ENCODE data around the gene SLC22A12.
"Not testable (repeated sequence)": the region's sequence is repeated elsewhere in the genome, so short reads cannot be mapped to it uniquely, and the experiment has no call there.

Gene SLC22A12

GRCh38 chr11:64585150-64585549, 5.9 kb upstream of the SLC22A12 start:
- DNase-seq (ENCODE audit: low read depth, low spot score): no peak

DNA sequence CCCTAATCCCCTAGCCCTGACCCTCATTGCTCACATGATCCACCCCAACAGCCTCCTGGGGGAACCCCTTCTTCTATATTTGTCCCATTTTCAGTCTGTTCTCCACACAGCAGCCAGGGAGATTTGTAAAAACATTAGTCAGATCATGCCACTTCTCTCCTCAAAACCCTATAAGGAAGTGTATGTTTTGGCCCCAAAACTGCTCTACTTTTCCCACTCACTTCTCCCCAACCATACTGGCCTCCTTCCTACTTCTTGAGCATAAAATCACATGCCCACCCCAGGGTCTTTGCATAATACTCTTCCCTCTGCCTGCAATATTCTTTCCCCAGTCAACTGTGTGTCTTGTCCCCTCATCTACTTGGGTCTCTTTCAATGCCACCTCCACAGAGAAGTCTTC, 4.7 kb upstream of the SLC22A12 start:
- DNase-seq (ENCODE audit: low read depth, low spot score): no peak

DNA sequence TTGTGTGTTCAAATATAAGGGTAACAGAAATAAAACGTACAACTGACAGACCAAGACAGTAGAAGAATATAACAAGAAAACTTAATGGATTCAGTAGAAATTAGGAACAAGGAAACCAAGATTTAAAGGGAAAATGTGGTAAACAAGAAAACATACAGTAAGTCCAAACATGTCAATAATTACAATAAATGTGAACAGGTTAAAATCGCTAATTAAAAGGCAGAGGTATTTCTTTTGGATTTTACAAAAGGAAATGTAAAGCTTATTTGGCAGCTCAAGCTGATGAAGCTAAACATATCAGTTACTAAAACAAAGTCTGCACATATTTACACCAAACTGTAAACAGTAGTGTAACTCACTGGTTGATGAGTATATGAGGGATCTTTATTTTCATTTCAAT, 2.3 kb upstream of the SLC22A12 start:
- no peak for DNase-seq (ENCODE audit: low read depth, low spot score)

- DNase-seq (ENCODE audit: low read depth, low spot score): no peak
These were observed 525 bp downstream of the SLC22A12 start for GRCh38 chr11:64591257-64592233.

- no peak for DNase-seq (ENCODE audit: low read depth, low spot score)
These were observed 1.2 kb downstream of the SLC22A12 start for GRCh38 chr11:64592234-64592615.

DNA sequence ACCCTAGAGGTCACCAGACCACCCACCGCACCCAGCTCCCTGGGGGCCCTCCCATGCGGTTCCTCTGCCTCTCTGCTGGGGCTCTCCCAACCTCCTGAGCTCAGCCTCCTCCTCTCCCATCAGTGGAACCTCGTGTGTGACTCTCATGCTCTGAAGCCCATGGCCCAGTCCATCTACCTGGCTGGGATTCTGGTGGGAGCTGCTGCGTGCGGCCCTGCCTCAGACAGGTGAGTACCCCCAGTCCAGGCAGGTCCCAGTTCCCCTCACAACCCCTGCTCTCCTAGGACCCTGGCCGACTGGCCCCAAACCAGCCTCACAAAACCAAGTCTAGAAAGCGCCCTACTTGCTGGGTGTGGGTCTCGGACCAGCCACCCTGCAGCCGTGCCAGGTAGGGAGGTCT, 1.6 kb downstream of the SLC22A12 start:
- no peak for DNase-seq (ENCODE audit: low read depth, low spot score)

DNA sequence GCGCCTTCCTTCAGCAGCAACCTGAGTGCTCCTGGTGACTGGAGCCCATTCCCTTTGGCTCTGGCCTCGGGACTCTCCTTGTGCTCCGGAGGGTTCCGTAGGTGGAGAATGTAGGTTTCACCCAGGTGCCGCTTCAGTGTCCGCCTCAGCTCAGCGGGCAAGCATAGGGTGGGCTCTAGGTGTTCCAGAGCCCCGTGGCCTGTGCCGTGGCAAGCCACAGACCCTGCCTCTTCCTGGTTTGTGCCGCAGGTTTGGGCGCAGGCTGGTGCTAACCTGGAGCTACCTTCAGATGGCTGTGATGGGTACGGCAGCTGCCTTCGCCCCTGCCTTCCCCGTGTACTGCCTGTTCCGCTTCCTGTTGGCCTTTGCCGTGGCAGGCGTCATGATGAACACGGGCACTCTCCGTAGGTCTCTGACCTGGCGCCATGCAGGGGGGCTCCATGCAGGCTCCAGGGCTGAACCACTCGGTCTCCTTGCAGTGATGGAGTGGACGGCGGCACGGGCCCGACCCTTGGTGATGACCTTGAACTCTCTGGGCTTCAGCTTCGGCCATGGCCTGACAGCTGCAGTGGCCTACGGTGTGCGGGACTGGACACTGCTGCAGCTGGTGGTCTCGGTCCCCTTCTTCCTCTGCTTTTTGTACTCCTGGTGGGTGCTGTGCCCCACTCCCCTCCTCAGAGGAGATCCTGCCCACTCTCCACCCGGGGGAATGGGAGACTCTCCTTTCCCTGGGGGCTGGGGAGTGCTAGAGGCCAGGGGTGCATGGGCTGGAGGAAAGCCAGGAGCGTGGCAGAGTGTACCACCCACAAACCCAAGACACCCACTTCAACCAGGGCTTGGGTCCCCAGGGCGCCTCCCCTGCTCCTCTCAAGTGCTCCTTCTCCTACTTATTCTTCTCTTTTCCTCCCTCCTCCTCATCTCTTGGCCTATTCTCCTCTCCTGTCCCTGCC, 2.4 kb downstream of the SLC22A12 start:
- DNase-seq (ENCODE audit: low read depth, low spot score): no peak

DNA sequence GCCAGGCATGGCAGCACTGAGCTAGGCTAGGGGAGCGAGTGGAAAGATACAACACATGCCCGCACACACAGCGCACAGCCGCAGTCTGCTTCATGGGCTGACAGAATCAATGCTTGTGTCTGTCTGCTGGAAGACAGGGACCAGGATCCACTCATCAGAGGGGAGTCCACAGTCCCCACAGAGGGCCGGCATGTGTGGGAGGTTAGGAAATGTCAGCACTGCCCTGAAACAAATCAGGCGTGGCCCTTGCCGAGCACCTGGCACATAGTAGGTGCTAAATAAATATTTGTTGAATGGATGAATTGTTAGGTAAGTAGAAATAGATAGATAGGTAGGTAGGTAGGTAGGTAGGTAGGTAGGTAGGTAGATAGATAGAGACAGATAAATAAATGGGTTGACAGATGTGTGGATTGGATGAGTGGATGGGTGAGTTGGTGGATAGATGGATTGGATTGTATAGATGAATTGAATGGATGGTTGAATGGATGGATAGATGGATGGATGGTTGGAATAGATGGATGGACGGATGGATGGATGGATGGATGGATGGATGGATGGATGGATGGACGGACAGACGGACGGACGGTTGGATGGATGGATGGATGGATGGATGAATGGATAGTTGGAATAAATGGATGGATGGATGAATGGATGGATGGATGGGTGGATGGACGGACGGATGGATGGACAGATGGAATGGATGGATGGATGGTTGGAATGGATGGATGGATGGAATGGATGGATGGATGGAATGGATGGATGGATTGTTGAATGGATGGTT, 3.3 kb downstream of the SLC22A12 start:
- no peak for DNase-seq (ENCODE audit: low read depth, low spot score)

DNA sequence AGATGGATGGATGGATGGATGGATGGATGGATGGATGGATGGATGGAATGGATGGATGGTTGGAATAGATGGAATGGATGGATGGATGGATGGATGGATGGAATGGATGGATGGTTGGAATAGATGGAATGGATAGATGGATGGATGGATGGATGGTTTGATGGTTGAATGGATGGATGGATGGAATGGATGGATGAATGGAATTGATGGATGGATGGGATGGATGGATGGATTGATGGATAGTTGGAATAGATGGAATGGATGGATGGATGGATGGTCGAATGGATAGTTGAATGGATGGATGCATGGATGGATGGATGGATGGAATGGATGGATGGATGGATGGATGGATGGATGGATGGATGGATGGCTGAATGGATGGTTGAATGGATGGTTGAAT, 4.9 kb downstream of the SLC22A12 start:
- DNase-seq (ENCODE audit: low read depth, low spot score): not testable (repeated sequence)

DNA sequence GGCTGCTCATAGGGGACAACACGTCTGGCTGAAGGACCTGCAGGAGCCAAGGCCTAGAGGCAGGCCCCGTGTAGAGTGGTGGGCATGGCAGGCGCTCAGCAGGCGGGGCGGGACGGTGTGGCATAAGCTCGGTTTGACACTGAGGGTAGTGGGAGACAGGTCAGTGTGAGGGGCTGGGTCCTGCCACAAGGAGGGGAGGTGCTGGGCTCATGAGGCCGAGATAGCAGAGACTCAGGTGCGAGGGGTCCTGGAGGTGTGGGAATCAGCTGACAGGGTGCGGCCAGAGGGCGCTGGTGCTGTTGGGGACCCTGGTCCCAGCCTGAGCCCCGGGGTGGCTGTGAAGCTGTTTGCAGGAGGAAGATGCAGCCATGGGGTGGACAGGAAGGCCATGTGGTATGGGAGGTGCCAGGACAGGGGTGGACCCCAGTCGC, 6.7 kb downstream of the SLC22A12 start:
- DNase-seq (ENCODE audit: low read depth, low spot score): no peak

GRCh38 chr11:64598106-64598796, 7.2 kb downstream of the SLC22A12 start:
- no peak for DNase-seq (ENCODE audit: low read depth, low spot score)

DNA sequence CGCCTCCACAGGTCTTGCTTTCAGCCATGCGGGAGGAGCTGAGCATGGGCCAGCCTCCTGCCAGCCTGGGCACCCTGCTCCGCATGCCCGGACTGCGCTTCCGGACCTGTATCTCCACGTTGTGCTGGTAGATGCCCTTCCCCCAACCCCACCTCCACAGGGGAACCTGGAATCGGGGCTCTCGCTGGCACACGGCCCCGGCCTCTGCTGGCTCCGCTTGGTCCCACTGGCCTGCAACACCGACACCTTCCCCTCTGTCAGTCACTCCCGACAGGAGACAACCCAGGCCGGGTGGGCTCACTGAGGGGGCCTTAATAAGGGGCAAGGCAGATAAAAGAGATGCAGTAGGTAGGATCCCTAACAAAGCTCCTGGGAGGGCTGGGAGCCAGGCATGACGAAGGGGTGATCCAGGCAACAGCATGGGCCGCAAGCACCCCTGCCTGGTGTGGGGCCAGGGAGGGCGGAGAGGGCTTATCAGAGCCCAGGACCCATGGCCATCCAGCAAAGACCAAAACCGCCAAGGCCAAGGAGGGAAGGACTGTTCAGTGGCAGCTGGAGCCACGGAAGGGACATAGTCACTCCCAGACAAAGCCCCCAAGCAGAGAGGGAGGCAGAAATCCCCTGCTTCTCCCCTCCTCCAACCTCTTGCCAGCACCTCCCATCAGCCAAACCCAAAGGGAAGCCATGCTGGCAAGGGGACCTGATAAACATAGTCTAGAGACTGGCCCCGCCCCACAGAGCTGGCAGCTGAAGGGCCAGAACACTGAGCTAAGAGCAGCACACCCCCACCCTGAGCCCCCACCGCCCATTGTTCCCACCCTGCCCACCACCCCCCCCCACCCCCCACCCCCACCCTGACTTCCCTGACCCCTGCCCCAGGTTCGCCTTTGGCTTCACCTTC, 8.0 kb downstream of the SLC22A12 start:
- DNase-seq (ENCODE audit: low read depth, low spot score): no peak

- DNase-seq (ENCODE audit: low read depth, low spot score): no peak
These were observed 8.7 kb downstream of the SLC22A12 start for GRCh38 chr11:64599698-64600211.

- DNase-seq (ENCODE audit: low read depth, low spot score): no peak
These were observed 9.4 kb downstream of the SLC22A12 start for GRCh38 chr11:64600281-64600992.

DNA sequence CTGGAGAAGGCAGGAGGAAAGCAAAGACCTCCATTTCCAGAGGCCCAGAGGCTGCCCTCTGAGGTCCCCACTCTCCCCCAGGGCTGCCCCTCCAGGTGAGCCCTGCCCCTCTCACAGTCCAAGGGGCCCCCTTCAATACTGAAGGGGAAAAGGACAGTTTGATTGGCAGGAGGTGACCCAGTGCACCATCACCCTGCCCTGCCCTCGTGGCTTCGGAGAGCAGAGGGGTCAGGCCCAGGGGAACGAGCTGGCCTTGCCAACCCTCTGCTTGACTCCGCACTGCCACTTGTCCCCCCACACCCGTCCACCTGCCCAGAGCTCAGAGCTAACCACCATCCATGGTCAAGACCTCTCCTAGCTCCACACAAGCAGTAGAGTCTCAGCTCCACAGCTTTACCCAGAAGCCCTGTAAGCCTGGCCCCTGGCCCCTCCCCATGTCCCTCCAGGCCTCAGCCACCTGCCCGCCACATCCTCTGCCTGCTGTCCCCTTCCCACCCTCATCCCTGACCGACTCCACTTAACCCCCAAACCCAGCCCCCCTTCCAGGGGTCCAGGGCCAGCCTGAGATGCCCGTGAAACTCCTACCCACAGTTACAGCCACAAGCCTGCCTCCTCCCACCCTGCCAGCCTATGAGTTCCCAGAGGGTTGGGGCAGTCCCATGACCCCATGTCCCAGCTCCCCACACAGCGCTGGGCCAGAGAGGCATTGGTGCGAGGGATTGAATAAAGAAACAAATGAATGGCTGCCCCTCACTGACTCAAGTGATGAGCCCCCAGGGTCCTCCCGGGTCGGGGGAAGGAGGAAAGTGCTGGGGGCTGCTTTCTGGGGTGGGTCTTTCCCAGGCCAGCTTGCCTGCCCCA, 10.8 kb downstream of the SLC22A12 start:
- DNase-seq (ENCODE audit: low read depth, low spot score): no peak

- no peak for DNase-seq (ENCODE audit: low read depth, low spot score)
These were observed 11.5 kb downstream of the SLC22A12 start for GRCh38 chr11:64602466-64603070.

DNA sequence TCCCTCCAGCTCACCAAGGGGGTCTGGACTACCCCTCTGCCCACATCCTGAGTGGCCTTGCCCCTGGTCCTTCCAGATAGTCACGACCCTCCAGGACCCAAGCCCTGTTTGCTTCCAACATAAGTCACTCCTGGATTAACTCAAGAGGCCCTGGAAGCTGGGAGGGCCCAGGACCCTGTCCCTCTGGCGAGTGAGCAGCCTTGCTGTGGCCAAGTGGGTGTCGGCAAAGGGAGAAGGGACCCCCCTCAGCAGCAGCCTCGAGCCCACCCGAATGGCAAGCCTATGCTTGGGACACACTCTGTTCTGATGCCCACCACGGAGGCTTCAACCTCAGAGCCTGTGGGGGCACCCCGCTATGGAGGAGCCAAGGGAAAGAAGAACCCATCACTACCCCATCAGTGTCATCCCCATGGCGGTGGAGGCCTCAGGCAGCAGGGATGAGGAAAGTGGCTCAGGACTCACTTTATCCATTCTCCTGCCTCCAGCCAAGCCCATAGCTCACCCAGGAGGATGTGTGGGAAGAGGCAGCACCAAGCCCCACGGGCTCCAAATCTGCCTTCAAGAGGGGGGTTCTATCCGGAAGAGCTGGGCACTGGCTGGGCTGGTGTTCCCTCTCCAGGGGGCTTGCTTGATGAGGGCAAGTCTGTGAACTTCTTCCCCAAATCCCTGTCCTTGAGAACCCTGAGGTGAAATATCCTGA, 12.5 kb downstream of the SLC22A12 start:
- no peak for DNase-seq (ENCODE audit: low read depth, low spot score)

Measured in ELF-1 (cell line).